Adrenal gland (tissue), 12 donors: Measurements from ENCODE around the gene RAD51B. TPM values are rescaled to one million over a fixed set of nuclear protein-coding genes. Genes with fewer than 3 reads are reported as not detected.

Experiments
- DNase-seq, 7 donors: peaks; one replicate each; pipeline ENCODE4 v3.0.0-alpha.2; 2019 to 2020
- H3K27ac ChIP-seq, 5 donors: fragments of 200-600 bp; sonication (generic) in 4 of 5; 1 replicate in 3 of 5; 2 replicates in 2 of 5; pipeline versions ENCODE4 v1.5.1 to v1.8.0; 2016 to 2020; ENCODE audit warnings: mild to moderate bottlenecking in 1 of 5
- H3K27me3 ChIP-seq: fragments of 200-600 bp; 2 replicates; pipeline ENCODE4 v1.8.0; 2021
- H3K36me3 ChIP-seq, 2 donors: fragments of 200-600 bp; replicated peaks in 1 of 2; 1 replicate in 1 of 2; 2 replicates in 1 of 2; pipeline versions ENCODE4 v1.5.1 to v1.8.0; 2018 to 2022
- H3K4me1 ChIP-seq, 2 donors: fragments of 200-600 bp; replicated peaks in 1 of 2; 1 replicate in 1 of 2; 2 replicates in 1 of 2; pipeline versions ENCODE4 v1.5.1 to v1.8.0; 2018 to 2021
- H3K4me3 ChIP-seq, 4 donors: fragments of 200-600 bp; sonication (generic) in 3 of 4; one replicate each; pipeline ENCODE4 v1.5.1; 2016 to 2018
- H3K9me3 ChIP-seq, 3 donors: fragments of 200-600 bp; sonication (generic) in 1 of 3; replicated peaks in 1 of 3; 1 replicate in 2 of 3; 2 replicates in 1 of 3; pipeline versions ENCODE4 v1.5.1 to v1.8.0; 2016 to 2021
- CTCF ChIP-seq, 6 experiments: fragments of 450-650 bp in 4 of 6; fragments of 200-600 bp in 2 of 6; sonication (generic) in 1 of 6; IDR thresholded peaks; 1 replicate in 5 of 6; 2 replicates in 1 of 6; pipeline versions ENCODE4 v1.5.1 to v1.8.0; 2016 to 2021; ENCODE audit warnings: antibody characterized with exemption in 6 of 6, mild to moderate bottlenecking in 2 of 6, moderate library complexity in 1 of 6
- POLR2A ChIP-seq, 2 donors: fragments of 450-650 bp; IDR thresholded peaks; one replicate each; pipeline ENCODE4 v1.6.1; 2017; ENCODE audit warnings: antibody characterized with exemption in 2 of 2, mild to moderate bottlenecking in 2 of 2, moderate library complexity in 1 of 2
- WGBS, 4 donors: extraction: QIAGEN DNeasy Blood & Tissue Kit in 2 of 4; methylation state at CpG; one replicate each; pipeline versions ENCODE4 v1.1.5 to v1.1.7; 2013 to 2017; 5-methylcytosine and 5-hydroxymethylcytosine counted together
- intact Hi-C, 2 donors: fragments of 100-400 bp; cut with DNase I; formaldehyde crosslinking; loops; one replicate each; pipeline versions ENCODE4 v1.14.1 to v1.15.0; 2022 to 2023
- polyA plus RNA-seq, 3 donors: library from polyadenylated mRNA; stranded (reverse); fragments of 200-250 nt in 2 of 3; fragments of 350-450 nt in 1 of 3; fragmentation: Illumina TruSeq in 1 of 3; extraction: RNeasy Lipid Tissue Mini Kit (QIAGEN cat#74804) in 1 of 3; gene quantifications; one replicate each; pipeline ENCODE4 v1.2.3, GENCODE V29; 2013 to 2014
- total RNA-seq, 9 donors: library from RNA; depleted of rRNA in 4 of 9; stranded (reverse); fragments of >200 nt in 4 of 9; fragments of 120-200 nt in 1 of 9; fragmentation: NEBNext Ultra II Directional in 1 of 9; extraction: Animal tissue kit (Norgen Biotek cat#: 25700) in 1 of 9; gene quantifications; one replicate each; pipeline versions ENCODE4 v1.1.0 to v1.2.4, GENCODE V29; 2013 to 2023
- donor health status: healthy with polysubstance abuse.
- donor health status: Bipolar disorder and iron deficiency.
- donor health status: DM: yes; HTN: yes; CAD: no.
- donor health status: DM: no; HTN: no; CAD: no.
- donor health status: DM: no; HTN: no; CAD: no.
- donor health status: DM: yes; HTN: yes; CAD: no.

Gene RAD51B
- total and polyA plus RNA-seq, 12 donors, result 2.3 to 24.6 (median 12.4) TPM

GRCh38 chr14:68514608-68515194, 695.1 kb downstream of the RAD51B start:
- 83 to 91% (median 85%) methylated on average over 4 of the region's 4 CpGs for WGBS, 4 donors
- DNase-seq, result no peak
- H3K36me3 ChIP-seq, result no peaks in the 10 kb centered on the region
- no peaks in the 10 kb centered on the region for H3K27me3 ChIP-seq
- peaks cover 3 to 18% of the 10 kb centered on the region in 2 donors for H3K4me1 ChIP-seq
- H3K4me3 ChIP-seq, result no peak overlapping the region
- no peak overlapping the region for H3K27ac ChIP-seq
- H3K9me3 ChIP-seq, result no peaks in the 10 kb centered on the region
- intact Hi-C loops, result no loop called here
- TF ChIP-seq CTCF (IDR thresholded peaks at IDR 0.05) (no peak), POLR2A (IDR thresholded peaks at IDR 0.05) (no peak)

- Histone ChIP-seq H3K9me3 (no peaks in the 10 kb centered on the region), H3K27ac (no peak overlapping the region), H3K36me3 (no peaks in the 10 kb centered on the region), H3K27me3 (no peaks in the 10 kb centered on the region), H3K4me1 (peaks cover 3 to 23% of the 10 kb centered on the region in 2 donors), H3K4me3 (no peak overlapping the region)
- DNase-seq, result no peak
- intact Hi-C loops, result no loop called here
- no peak for TF ChIP-seq CTCF (IDR thresholded peaks at IDR 0.05)
- TF ChIP-seq POLR2A (IDR thresholded peaks at IDR 0.05), result no peak
- 58 to 87% (median 71%) methylated on average over 4 of the region's 4 CpGs for WGBS, 4 donors
These were observed 696.8 kb downstream of the RAD51B start for GRCh38 chr14:68516342-68516741.

- intact Hi-C loops, result no loop called here
- Histone ChIP-seq H3K36me3 (no peaks in the 10 kb centered on the region), H3K9me3 (no peaks in the 10 kb centered on the region), H3K4me1 (peaks cover 3 to 29% of the 10 kb centered on the region in 2 donors), H3K27ac (peak overlapping the region in 1 of 5 donors; percentile 67), H3K27me3 (no peaks in the 10 kb centered on the region), H3K4me3 (no peak overlapping the region)
- no peak for TF ChIP-seq CTCF (IDR thresholded peaks at IDR 0.05)
- no peak for TF ChIP-seq POLR2A (IDR thresholded peaks at IDR 0.05)
- 87 to 98% (median 91%) methylated on average over 7 to 8 of the region's 8 CpGs for WGBS, 4 donors
- peak in 1 of 7 donors; percentile 7 for DNase-seq
These were observed 698.6 kb downstream of the RAD51B start for GRCh38 chr14:68518166-68518565.

- WGBS, 4 donors, result 56 to 73% (median 65%) methylated on average over 7 of the region's 7 CpGs
- H3K36me3 ChIP-seq, result no peaks in the 10 kb centered on the region
- TF ChIP-seq POLR2A (IDR thresholded peaks at IDR 0.05) (no peak), CTCF (IDR thresholded peaks at IDR 0.05) (no peak)
- peak in 2 of 7 donors; percentile 7 to 30 for DNase-seq
- peak overlapping the region in 1 of 5 donors; percentile 67 for H3K27ac ChIP-seq
- H3K27me3 ChIP-seq, result no peaks in the 10 kb centered on the region
- no peak overlapping the region for H3K4me3 ChIP-seq
- H3K4me1 ChIP-seq, result peaks cover 3 to 29% of the 10 kb centered on the region in 2 donors
- intact Hi-C loops, result no loop called here
- H3K9me3 ChIP-seq, result no peaks in the 10 kb centered on the region
These were observed 699.4 kb downstream of the RAD51B start for GRCh38 chr14:68518761-68519670.
